SK-N-DZ (cell line): ENCODE data around the gene AVPI1.
"Not testable (repeated sequence)": the region's sequence is repeated elsewhere in the genome, so short reads cannot be mapped to it uniquely, and the experiment has no call there.

Experiments used
- DNase-seq: peaks from one replicate; pipeline ENCODE4 v3.0.0-alpha.2; 2015; ENCODE audit warnings: low spot score

Gene AVPI1

DNA sequence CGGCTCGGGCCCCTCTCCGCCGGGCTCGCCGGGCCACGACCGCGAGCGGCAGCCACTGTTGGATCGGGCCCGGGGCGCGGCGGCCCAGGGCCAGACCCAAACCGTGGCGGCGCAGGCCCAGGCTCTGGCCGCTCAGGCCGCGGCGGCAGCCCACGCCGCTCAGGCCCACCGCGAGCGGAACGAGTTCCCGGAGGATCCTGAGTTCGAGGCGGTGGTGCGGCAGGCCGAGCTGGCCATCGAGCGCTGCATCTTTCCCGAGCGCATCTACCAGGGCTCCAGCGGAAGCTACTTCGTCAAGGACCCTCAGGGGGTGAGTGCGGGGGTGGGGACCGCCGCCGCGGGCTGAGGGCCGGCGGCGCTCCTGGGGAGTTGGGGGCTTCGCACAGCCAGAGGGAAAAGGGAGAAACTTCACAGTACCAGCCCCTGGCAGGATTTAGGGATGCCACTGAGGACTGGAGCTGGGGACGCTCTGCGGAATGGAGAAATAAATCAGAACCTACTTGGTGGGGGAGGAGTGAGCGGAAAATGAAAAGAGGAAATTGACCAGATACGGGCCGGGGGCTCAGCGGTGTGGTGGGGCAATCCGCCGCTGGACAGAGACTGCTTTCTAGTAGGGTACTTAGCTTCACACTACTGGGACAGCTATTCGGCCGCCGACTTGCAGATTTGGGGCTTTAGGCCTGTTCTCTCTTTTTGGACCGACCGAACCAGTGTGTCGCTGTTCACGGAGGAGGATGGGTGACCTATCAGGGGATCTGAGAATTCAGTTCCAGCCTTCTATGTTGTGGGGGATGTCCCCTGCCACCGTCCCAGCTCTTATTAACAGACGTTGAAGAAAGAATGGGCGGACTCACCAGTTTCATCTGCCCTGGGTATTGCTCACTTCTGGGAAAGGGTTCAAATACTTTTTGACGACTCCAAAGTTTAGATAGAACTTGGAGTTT is 45.9 kb downstream of the AVPI1 start:
- no peak for DNase-seq

GRCh38 chr10:97640174-97640867 is 46.7 kb downstream of the AVPI1 start, which contains the start of gene PI4K2A:
Gene PI4K2A, plus strand, starts transcription at chr10:97640671. Its CDS starts 72 bp downstream, at chr10:97640743.
- peak; percentile 99 for DNase-seq

DNA sequence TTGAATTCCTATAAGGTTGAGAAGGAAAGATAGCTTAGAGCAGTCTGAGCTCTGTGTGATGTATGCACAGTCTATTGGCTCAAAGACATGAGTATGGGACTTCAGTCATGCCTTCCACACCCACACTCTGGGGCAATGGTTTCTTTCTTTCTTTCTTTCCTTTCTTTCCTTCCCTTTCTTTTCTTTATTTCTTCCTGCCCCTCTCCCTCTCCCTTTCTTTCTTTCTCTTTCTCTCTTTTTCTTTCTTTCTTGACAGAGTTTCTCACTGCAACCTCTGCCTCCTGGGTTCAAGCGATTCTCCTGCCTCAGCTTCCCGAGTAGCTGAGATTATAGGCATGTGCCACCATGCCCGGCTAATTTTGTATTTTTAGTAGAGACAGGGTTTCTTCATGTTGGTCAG is 48.0 kb downstream of the AVPI1 start:
- DNase-seq: not testable (repeated sequence)

- no peak for DNase-seq
Observed at GRCh38 chr10:97635577-97635976, 51.5 kb downstream of the AVPI1 start.

GRCh38 chr10:97633921-97634320 is 53.1 kb downstream of the AVPI1 start:
- DNase-seq: peak; percentile 40

- peak; percentile 94 for DNase-seq
Observed at GRCh38 chr10:97632949-97633884, 53.8 kb downstream of the AVPI1 start, which contains the start of gene MORN4. Gene MORN4, minus strand, starts transcription at chr10:97633500. Its CDS starts 13,847 bp downstream, at chr10:97619653.

- no peak for DNase-seq
Observed at GRCh38 chr10:97631098-97631497, 55.9 kb downstream of the AVPI1 start.

DNA sequence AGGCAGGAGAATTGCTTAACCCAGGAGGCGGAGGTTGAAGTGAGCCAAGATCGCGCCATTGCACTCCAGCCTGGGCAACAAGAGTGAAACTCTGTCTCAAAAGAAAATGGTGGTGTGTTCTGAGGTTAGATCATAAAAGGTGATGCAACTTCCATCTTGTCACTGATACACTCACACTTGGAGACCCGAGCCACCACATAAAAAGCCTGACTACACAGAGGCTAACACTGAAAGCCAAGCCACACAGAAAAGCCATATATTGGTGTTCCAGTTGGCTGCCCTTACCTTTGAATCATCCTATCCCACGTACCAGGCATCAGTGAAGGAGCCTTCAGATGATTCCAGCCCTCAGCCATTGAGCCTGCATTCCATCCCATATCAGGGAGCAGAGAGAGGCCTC is 57.8 kb downstream of the AVPI1 start:
- no peak for DNase-seq

- DNase-seq: no peak
Observed at GRCh38 chr10:97628228-97628627, 58.8 kb downstream of the AVPI1 start.

DNA sequence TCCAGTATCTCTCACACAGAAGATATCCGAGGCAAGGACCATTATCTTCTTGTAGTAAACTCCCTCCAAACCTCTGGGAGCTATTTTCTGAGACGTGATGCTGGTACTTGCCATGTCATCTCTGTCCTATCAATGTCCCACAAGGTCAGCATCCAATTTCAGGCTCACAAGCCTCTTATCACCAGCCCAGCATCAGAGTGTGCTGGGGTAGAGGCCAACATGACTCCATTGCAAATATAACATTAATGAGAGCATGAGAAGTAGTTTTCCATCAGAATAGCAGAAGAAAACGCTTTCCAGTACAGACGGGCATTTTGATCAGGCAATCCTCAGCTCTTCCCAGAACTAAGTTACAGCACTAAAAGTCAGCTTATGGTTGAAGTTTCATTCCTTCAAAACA is 59.3 kb downstream of the AVPI1 start:
- DNase-seq: no peak
